Measurements from ENCODE around the gene PAPPA.
A peak's percentile ranks its signal among the peaks of the same experiment; 100 is the strongest.

PAPPA gene

GRCh38 chr9:116223926-116224325 lies 70.3 kb downstream of the PAPPA start:
- DNase-seq (ENCODE audit: low spot score), result no peak

DNA sequence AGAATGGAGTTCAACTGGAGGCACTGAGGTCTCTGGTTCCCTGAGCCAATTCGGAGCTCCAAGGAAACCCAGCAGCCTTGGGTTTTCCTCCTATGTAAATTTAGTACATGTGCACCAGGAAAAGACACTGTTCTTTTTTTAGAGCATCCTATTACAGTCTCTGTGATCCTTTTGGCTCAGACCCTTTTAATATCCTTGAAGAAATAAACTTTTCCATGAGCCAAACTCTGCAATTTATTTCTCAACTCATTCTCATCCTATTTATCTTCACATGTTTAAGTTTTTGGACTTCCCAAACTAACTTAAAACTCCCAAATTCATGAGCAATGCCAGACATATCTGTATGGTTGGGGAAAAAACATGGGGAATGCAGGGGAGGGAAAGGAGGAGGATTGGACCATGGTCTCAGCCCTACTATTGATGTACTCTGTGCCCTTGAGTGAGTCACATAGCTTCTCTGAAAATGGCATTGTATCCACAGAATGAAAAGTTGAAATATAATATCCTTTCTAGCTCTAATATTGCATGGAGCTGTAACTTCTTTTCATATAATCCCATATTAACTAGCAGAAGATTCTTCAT lies 76.6 kb downstream of the PAPPA start:
- no peak for DNase-seq (ENCODE audit: low spot score)

DNA sequence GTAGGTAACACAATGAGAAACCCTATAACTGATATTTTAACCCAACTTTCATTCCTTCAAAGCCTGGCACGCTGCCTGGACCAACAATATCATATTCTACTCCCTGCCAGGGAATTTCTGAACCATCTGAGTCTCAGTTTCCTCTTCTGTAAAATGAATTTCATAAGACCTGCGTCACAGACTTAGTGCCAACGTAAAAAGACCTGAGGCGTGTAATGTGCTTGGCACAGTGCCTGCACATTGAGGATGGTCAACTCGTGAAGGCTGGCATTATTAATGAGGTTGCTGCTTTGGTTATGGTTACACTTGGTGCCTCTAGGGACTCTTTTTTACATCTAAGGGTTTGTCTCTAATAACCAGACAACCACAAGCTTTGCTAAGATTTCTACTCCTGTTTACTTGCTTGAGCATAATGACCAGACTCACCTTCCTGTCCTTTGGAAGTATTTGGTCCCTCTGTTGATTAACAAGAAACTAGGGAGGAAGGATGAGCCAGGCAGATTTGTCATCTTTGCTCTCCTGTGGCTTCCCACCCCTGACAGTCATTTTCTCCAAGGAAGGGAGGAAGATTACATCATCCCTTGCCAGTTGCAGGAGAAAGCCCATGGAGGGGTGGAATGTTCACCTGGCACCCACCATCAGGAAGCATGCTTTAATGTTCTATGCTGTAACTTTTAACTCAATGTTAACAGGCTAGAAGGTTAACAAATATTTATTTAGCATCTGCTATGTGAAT lies 79.0 kb downstream of the PAPPA start:
- no peak for DNase-seq (ENCODE audit: low spot score)

DNA sequence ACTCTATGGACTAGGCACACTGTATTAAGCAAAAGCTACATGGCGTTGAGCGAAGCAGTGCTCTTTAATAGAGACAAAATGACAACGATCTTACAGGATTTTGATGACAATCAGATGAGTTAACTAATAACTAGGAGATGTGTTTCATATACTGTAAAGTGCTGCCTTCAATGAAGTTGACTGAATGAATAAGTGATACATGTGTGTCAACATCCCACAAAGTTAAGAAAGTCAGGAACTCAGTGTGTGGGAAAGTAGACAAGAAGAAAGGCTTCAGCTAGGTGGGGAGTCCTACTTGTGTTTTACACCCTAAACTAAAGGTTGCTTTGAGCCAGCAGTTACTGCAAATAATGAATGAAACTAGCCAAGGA lies 79.6 kb downstream of the PAPPA start:
- no peak for DNase-seq (ENCODE audit: low spot score)

DNA sequence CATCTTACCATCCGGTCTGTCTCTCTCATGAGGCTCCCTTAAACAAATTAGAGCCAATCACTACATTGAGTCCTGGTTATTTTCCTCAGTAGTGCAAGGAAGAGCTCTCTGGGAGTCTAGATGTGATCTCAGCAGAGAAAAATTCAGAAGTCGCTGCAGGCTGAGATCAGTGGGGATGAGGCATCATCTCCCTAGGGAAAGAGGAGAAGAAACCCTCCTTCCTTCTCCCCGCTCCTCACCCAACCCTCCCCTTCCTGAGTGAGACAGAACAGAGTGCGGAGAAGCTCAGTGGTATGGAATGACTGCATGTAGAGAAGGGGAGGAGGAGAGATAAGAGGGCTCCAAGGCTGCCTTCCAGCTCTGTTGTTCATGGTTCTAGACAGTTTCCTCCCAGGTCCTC lies 80.5 kb downstream of the PAPPA start:
- peak; percentile 78 for DNase-seq (ENCODE audit: low spot score)

- DNase-seq (ENCODE audit: low spot score), result no peak
These were observed 83.4 kb downstream of the PAPPA start for GRCh38 chr9:116236979-116237378.

DNA sequence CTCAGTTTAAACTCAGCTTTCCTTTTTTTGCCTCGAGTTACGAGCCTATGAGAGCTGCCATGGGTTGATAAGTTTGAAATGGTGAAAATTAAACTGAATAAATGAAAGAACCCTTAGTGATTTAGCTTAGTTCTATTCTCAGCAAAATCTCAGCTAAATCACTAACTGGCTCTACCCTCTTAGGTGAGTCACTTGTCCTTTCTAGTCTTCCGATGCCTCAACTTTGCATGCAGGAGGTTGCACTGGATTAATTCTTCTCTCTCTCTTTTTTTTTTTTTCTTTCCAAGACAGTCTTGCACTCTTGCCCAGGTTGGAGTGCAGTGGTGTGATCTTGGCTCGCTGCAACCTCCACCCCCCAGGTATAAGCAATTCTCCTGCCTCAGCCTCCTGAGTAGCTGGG lies 83.9 kb downstream of the PAPPA start:
- no peak for DNase-seq (ENCODE audit: low spot score)

DNA sequence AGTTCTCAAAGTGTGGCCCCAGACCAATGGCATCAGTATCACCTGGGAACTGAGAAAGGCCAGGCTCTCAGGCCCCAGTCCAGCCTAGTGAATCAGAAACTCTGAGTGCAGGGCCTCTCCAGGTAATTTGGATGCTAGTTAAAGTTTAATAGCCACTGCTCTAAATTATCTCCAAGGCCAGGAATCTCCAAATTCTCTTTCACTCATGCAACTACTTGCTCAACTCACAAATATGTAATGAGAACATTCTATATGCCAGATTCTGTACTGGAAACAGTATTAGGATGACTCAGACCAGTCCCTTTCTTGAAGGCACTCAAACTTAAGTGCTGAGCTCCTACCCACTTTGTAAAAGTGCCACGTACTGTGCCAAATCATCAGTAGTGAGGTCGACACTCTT lies 84.6 kb downstream of the PAPPA start:
- peak; percentile 54 for DNase-seq (ENCODE audit: low spot score)

DNA sequence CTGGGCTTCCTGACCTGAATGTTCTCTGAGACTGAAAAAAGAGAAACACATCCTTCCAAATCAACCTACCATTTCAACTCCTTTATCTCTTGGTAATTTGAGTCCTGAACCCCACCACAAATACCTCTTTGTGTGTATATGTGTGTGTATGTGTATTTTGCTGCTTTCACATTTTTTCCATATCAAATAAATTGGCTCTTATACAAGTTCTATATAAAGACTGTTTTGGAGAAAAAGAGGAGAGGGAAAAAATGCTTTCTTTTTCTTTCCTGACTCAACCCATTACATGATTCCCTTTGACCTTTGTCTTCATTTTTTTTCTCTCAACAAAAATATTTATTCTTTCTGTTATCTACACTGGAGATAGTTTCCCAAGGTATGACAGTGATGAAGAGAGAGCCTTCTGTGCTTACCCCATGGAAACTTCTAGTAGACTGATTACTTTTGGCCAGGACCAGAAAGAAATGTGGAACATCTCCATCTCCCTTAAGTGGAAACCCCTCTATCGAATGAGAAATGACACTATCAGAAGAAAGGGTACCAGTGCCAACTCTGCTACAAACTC lies 85.3 kb downstream of the PAPPA start:
- peak; percentile 7 for DNase-seq (ENCODE audit: low spot score)

GRCh38 chr9:116243708-116244107 lies 90.1 kb downstream of the PAPPA start:
- DNase-seq (ENCODE audit: low spot score), result no peak

DNA sequence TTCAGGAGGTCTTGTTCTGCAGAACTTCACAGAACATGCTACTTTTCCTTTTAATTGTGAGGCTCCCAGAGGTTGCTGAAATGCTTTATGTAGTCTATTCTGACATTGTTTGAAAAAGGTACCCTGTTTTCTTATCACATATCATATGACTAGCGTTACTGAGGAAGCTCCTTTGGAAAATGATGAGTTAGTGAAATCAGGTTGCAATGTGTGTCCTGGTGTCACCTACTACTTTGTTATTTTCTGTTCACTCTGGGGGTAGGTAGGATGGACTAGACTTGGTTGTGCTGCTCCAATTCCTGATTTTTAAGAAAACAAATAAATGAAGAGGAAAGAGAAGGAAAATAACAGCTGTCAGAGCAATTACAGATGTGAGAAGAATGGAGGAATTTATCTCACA lies 93.7 kb downstream of the PAPPA start:
- no peak for DNase-seq (ENCODE audit: low spot score)

- DNase-seq (ENCODE audit: low spot score), result no peak
These were observed 94.3 kb downstream of the PAPPA start for GRCh38 chr9:116247791-116248374.

GRCh38 chr9:116250891-116251290 lies 97.3 kb downstream of the PAPPA start:
- no peak for DNase-seq (ENCODE audit: low spot score)

DNA sequence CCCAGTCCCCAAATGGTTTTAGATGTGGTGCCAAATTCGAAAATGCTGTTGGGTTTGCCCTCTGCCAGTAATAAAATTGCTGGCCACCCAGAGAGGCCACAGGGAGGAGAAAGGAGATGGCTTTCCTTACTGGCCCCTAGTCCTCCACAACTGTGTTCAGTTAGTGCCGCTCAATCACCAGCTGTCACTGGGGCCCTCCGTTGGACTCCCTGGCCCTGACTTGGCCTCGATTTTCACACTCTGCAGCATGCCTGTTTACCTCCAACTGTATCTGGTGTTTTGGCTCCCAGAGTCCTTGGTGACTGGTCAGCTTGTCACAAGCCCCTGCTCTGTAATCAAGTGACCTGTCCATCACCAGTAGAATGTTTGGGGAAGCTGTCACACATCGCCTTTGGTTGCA lies 97.8 kb downstream of the PAPPA start:
- DNase-seq (ENCODE audit: low spot score), result no peak

DNA sequence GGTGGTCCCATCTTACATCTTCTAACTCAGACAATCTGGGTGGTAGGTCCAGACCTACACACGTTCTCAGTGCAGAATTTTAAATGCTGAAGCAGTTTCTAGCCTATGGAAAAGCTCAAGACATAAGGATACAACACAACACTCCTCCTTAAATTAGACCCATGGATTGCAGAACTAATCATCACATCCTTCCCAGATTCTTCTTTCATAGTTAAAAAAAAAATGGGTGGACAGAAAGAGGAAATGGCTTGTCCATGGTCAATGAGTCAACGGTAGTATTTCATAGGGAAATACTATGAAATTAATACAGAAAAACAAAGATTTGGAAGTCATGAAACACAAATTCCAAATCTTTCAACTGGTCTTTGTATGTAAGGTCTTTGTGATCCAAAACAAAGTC lies 106.9 kb downstream of the PAPPA start:
- no peak for DNase-seq (ENCODE audit: low spot score)

- no peak for DNase-seq (ENCODE audit: low spot score)
These were observed 108.9 kb downstream of the PAPPA start for GRCh38 chr9:116262448-116262847.

DNA sequence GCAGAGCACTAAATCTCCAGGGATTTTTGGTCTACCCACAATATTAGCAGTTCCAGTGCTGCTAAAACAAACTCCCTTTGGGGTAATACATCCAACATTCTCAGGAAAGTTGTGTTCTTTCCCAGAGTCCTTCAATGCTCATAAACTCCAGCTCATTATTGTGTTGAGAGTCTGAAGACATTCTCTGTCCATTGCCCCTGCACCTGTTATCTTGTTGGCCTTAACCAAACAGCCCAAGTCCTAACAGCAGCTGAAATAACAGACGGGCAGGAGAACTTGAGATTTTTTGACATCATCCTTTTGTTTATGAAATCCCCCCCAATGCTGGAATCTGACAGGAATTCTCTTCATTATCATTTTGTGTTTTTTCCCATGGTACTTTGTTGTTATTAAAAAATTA lies 110.8 kb downstream of the PAPPA start:
- DNase-seq (ENCODE audit: low spot score), result no peak

- DNase-seq (ENCODE audit: low spot score), result no peak
These were observed 113.4 kb downstream of the PAPPA start for GRCh38 chr9:116267021-116267420.

DNA sequence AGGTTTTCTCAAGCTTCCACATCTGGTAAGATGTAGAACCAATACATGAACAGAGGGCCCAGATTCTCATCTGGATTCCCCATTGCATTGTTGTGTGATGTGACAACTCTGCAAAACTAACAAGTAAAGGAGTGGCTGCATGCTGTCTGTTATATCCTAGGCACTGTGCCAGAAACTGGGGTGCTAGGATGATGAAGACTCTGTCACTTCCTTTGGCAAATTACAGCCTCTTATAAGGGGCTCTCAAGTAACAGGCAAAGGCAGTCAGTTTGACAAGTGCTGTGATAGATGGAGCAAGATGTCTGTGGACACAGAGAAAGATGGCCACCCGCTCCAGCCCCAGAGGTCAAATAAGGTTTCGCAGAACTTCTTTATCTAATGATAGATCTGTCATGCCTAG lies 115.7 kb downstream of the PAPPA start:
- DNase-seq (ENCODE audit: low spot score), result no peak

GRCh38 chr9:116270546-116270945 lies 117.0 kb downstream of the PAPPA start:
- no peak for DNase-seq (ENCODE audit: low spot score)

- no peak for DNase-seq (ENCODE audit: low spot score)
These were observed 117.7 kb downstream of the PAPPA start for GRCh38 chr9:116271340-116271739.

DNA sequence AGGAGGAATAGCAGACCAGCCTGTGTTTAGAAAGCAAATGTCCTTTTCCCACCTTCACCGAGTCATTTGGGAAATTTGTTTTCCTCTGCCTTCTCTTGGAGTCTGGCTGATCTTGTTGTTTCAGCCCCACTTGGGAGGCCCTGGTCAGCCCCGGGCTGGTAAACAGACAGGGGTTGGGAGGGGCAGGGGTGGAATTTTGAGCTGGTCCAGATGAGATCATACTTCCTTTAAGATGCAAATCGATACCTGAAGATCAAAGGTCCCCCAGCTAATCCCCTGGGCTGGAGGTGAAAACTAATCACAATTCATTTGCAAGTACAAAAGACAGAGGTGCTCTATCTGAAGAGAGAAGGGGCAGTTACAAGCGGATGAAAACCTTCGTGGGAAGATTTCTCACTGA lies 118.4 kb downstream of the PAPPA start:
- DNase-seq (ENCODE audit: low spot score), result no peak

DNA sequence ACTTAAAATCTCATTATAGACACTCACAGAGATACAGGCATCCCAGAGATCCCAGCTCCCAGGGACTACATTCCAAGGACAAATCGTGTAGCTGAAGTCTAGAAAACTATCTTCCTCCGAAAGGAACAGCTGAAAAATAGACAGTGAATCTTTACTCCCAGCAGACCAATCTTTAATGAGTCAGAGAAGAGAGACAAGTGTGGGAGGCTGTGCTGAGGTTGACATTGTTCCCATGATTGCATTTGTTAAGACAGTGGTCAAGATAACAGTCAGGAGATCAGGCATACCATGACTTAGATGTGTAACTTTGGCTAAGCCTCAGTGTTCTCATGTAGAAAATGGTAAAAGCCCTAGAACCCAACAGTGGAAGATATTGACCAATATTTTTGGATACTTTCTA lies 120.7 kb downstream of the PAPPA start:
- DNase-seq (ENCODE audit: low spot score), result peak; percentile 26

Measured in hepatic stellate cell (primary cell).